HG03159 (cell line): ENCODE data around the gene ERBB2.

ENCODE experiments used
- ATAC-seq: cut with Tn5 transposase; IDR thresholded peaks from one replicate; pipeline ENCODE4 v1.9.1; 2021; ENCODE audit warnings: mild to moderate bottlenecking, moderate library complexity; ENCODE audit not compliant: unreplicated experiment

Gene ERBB2

GRCh38 chr17:39665642-39666224, 34.1 kb upstream of the ERBB2 start:
- ATAC-seq: no peak

- ATAC-seq: no peak
Observed at GRCh38 chr17:39666231-39666600, 33.6 kb upstream of the ERBB2 start.

GRCh38 chr17:39666601-39667261, 33.1 kb upstream of the ERBB2 start:
- no peak for ATAC-seq

GRCh38 chr17:39667262-39667944, 32.5 kb upstream of the ERBB2 start:
- ATAC-seq: no peak

GRCh38 chr17:39667945-39668924, 31.6 kb upstream of the ERBB2 start, which contains the start of gene PNMT:
Gene PNMT, plus strand, starts transcription at chr17:39668453. Its CDS starts 23 bp downstream, at chr17:39668476.
- ATAC-seq: no peak

GRCh38 chr17:39669897-39670735, 29.7 kb upstream of the ERBB2 start:
- ATAC-seq: no peak

- no peak for ATAC-seq
Observed at GRCh38 chr17:39670746-39671145, 29.1 kb upstream of the ERBB2 start.

GRCh38 chr17:39671651-39672521, 28.0 kb upstream of the ERBB2 start:
- ATAC-seq: no peak

GRCh38 chr17:39672522-39673334, 27.1 kb upstream of the ERBB2 start:
- no peak for ATAC-seq

- ATAC-seq: no peak
Observed at GRCh38 chr17:39673335-39674081, 26.4 kb upstream of the ERBB2 start.

- ATAC-seq: no peak
Observed at GRCh38 chr17:39674179-39674578, 25.7 kb upstream of the ERBB2 start.

- no peak for ATAC-seq
Observed at GRCh38 chr17:39674702-39675389, 25.0 kb upstream of the ERBB2 start.

GRCh38 chr17:39675390-39676082, 24.3 kb upstream of the ERBB2 start:
- ATAC-seq: no peak

- ATAC-seq: no peak
Observed at GRCh38 chr17:39676198-39676819, 23.6 kb upstream of the ERBB2 start.

GRCh38 chr17:39677072-39677471, 22.8 kb upstream of the ERBB2 start:
- ATAC-seq: no peak
